GM18507 (cell line): ENCODE data around the gene PRSS23.
"Not testable (repeated sequence)": the region's sequence is repeated elsewhere in the genome, so short reads cannot be mapped to it uniquely, and the experiment has no call there.

Source experiments
- DNase-seq: peaks from one replicate; pipeline ENCODE4 v3.0.0; 2011; ENCODE audit warnings: low read depth; ENCODE audit not compliant: insufficient read length; ENCODE audit errors: extremely low spot score
- FAIRE-seq: peaks from 2 replicates; lab custom pipeline; 2011; peaks lifted over from hg19 to GRCh38; lab: Jason Lieb, UNC

Gene PRSS23

GRCh38 chr11:86810288-86810687 is 9.9 kb downstream of the PRSS23 start:
- FAIRE-seq, result no peak

GRCh38 chr11:86811637-86812321 is 11.4 kb downstream of the PRSS23 start:
- FAIRE-seq (no peak), DNase-seq (no peak)

More at GRCh38 chr11:86810288-86810687, 9.9 kb downstream of the PRSS23 start:
- no peak for DNase-seq

DNA sequence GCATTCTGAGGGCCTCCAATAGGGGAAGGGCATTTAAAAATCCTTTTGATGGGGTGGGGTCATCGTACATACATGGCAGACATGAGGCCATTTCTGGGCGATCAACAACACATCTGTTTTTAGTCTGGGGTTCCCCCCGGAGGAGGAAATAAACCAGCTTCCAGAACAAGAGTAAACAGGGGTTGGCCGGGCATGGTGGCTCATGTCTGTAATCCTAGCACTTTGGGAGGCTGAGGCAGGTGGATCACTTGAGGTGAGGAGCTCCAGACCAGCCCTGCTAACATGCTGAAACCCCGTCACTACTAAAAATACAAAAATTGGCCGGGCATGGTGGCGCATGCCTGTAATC is 12.0 kb downstream of the PRSS23 start:
- DNase-seq (no peak), FAIRE-seq (no peak)

GRCh38 chr11:86812981-86813380 is 12.6 kb downstream of the PRSS23 start:
- FAIRE-seq, result no peak
- DNase-seq, result no peak

GRCh38 chr11:86814775-86815174 is 14.4 kb downstream of the PRSS23 start:
- FAIRE-seq (no peak), DNase-seq (no peak)

DNA sequence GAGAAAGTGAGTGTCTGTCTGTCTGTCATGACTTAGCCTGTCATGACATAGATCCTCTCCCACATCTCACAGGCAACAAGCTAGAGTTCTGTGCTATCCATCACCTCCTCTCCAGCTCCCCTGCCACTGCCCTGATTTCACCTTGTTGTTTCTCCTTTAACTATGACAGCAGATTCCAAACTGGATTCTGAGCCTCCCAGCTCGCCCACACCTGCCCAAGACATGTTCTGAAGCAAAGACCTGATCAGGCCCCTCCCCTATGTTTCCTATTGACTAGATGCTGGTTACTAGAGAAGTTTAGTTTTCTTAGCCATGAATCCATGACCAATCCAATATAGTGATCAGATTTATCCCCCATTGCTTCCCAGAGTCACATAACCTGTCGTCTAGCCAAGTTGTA is 15.4 kb downstream of the PRSS23 start:
- no peak for DNase-seq
- FAIRE-seq, result no peak

DNA sequence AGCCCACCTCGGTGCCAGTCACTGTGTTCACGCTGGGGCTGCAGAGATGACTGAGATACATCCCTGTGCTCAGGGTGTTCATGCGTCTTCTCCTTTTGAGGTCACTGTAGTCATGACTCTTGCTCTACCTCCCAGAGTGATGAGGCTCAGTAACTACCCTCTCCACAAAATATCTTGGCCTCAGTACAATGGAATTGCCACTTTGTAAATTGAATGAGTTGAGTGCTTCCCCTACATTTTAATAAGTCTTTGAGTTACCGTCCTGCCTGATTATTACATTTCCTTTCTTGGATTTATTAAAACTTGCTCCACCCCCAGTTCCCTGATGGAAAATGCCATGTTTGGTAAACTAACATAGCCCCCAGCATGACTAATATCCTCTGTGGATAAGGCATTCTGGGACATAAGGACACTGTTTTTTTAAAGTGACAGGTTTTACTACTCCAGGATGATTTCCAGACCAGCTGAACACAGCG is 15.9 kb downstream of the PRSS23 start:
- FAIRE-seq (no peak), DNase-seq (no peak)

- no peak for DNase-seq
- FAIRE-seq, result peak; percentile 75
Observed at GRCh38 chr11:86818462-86819192, 18.3 kb downstream of the PRSS23 start.

GRCh38 chr11:86824139-86824538 is 23.8 kb downstream of the PRSS23 start:
- FAIRE-seq, DNase-seq: not testable (repeated sequence)

GRCh38 chr11:86834376-86834775 is 34.0 kb downstream of the PRSS23 start:
- not testable (repeated sequence) for FAIRE-seq, DNase-seq

- DNase-seq, FAIRE-seq: not testable (repeated sequence)
Observed at GRCh38 chr11:86844762-86845508, 44.6 kb downstream of the PRSS23 start.

DNA sequence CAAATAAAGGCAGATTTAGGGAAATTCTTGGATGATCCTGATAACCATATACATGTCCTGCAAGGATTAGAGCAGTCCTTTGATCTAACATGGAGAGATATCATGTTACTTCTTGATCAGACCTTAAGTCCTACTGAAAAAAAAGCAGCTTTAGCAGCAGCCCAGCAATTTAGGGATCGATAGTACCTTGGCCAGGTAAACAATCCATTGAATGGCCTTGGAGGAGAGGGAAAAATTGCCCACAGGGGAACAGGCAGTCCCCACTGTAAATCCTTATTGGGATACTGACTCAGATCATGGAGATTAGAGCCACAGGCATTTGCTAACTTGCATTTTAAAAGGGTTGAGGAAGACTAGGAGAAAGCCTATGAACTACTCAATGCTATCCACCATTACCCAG is 47.8 kb downstream of the PRSS23 start:
- no peak for DNase-seq
- no peak for FAIRE-seq

- FAIRE-seq (no peak), DNase-seq (no peak)
Observed at GRCh38 chr11:86849679-86850078, 49.3 kb downstream of the PRSS23 start.
